Breast epithelium (tissue), 4 donors: ENCODE data around the gene TTC28. TPM values are rescaled to one million over a fixed set of nuclear protein-coding genes. Genes with fewer than 3 reads are reported as not detected.
A peak's percentile ranks its signal among the peaks of the same experiment; 100 is the strongest.

Experiments used
- DNase-seq, 2 donors: peaks; one replicate each; pipeline ENCODE4 v3.0.0-alpha.2; 2019; ENCODE audit warnings: low spot score in 2 of 2
- H3K27ac ChIP-seq, 2 donors: fragments of 200-600 bp; sonication (generic) in 1 of 2; one replicate each; pipeline ENCODE4 v1.5.1; 2016 to 2019; ENCODE audit warnings: mild to moderate bottlenecking in 1 of 2
- H3K27me3 ChIP-seq, 2 donors: fragments of 200-600 bp; sonication (generic) in 1 of 2; one replicate each; pipeline versions ENCODE4 v1.5.1 to v1.6.0; 2017 to 2019; ENCODE audit warnings: control low read depth in 1 of 2, mild to moderate bottlenecking in 1 of 2
- H3K36me3 ChIP-seq: fragments of 200-600 bp; one replicate; pipeline ENCODE4 v1.5.1; 2019
- H3K4me1 ChIP-seq, 2 donors: fragments of 200-600 bp; sonication (generic); one replicate each; pipeline ENCODE4 v1.5.1; 2016 to 2019; ENCODE audit warnings: control low read depth in 1 of 2
- H3K4me3 ChIP-seq, 3 donors: fragments of 200-600 bp; sonication (generic); 1 replicate in 2 of 3; 2 replicates in 1 of 3; pipeline ENCODE4 v1.5.1; 2016 to 2019; ENCODE audit warnings: mild to moderate bottlenecking in 3 of 3, moderate library complexity in 2 of 3
- H3K9me3 ChIP-seq, 2 donors: fragments of 200-600 bp; sonication (generic) in 1 of 2; one replicate each; pipeline ENCODE4 v1.5.1; 2016 to 2019; ENCODE audit warnings: control low read depth in 1 of 2
- POLR2A ChIP-seq: fragments of 450-650 bp; IDR thresholded peaks from one replicate; pipeline ENCODE4 v1.6.1; 2016; ENCODE audit warnings: antibody characterized with exemption, mild to moderate bottlenecking, moderate library complexity
- POLR2AphosphoS5 ChIP-seq, 3 donors: sonication (generic); formaldehyde crosslinking; IDR thresholded peaks; one replicate each; pipeline ENCODE4 v1.6.1; 2017; ENCODE audit warnings: antibody characterized with exemption in 3 of 3
- intact Hi-C: fragments of 100-400 bp; cut with DNase I; formaldehyde crosslinking; loops from one replicate; pipeline ENCODE4 v1.15.1; 2023; ENCODE audit warnings: low total_unique reads
- total RNA-seq, 3 donors: library from RNA; depleted of rRNA; stranded (reverse); fragments of >200 nt; gene quantifications; one replicate each; pipeline ENCODE4 v1.1.0, GENCODE V29; 2016
- TF ChIP-seq, protein P1 (sequence below), 3 donors: fragments of 450-650 bp; IDR thresholded peaks; one replicate each; pipeline ENCODE4 v1.5.1; 2016 to 2017; ENCODE audit warnings: antibody characterized with exemption in 3 of 3, mild to moderate bottlenecking in 3 of 3, moderate library complexity in 3 of 3

TTC28 gene
- total RNA-seq, 3 donors from 2014 or later = 33.5 to 43.3 (median 40.2) TPM

DNA sequence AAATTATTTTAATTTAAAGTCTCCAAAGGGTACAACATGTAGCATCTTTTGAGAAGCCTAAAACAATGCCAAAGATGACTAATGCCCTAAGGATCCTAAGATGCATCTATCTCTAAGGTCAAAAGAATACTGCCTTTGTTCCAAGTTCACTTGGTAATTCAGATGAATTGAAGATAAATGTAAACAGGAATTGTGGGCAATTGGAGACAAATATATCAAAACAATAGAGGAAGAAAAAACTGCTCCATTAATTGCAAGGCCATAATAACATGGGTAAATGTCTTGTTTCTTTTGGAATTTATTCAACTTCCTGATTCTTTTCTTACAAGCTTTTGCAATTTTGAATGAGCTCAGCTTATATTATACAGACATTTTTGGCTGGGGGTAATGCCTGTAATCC lies 338.6 kb downstream of the TTC28 start:
- Histone ChIP-seq H3K4me3 (no peak overlapping the region), H3K9me3 (no peaks in the 10 kb centered on the region), H3K27ac (peak overlapping the region in 1 of 2 donors; percentile 59), H3K4me1 (peaks cover 0 to 4% of the 10 kb centered on the region in 2 donors), H3K36me3 (no peaks in the 10 kb centered on the region), H3K27me3 (no peaks in the 10 kb centered on the region)
- TF ChIP-seq POLR2A = no peak
- TF ChIP-seq, protein P1, sequence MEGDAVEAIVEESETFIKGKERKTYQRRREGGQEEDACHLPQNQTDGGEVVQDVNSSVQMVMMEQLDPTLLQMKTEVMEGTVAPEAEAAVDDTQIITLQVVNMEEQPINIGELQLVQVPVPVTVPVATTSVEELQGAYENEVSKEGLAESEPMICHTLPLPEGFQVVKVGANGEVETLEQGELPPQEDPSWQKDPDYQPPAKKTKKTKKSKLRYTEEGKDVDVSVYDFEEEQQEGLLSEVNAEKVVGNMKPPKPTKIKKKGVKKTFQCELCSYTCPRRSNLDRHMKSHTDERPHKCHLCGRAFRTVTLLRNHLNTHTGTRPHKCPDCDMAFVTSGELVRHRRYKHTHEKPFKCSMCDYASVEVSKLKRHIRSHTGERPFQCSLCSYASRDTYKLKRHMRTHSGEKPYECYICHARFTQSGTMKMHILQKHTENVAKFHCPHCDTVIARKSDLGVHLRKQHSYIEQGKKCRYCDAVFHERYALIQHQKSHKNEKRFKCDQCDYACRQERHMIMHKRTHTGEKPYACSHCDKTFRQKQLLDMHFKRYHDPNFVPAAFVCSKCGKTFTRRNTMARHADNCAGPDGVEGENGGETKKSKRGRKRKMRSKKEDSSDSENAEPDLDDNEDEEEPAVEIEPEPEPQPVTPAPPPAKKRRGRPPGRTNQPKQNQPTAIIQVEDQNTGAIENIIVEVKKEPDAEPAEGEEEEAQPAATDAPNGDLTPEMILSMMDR (IDR thresholded peaks at IDR 0.05) = no peak
- no peak for TF ChIP-seq POLR2AphosphoS5 (IDR thresholded peaks at IDR 0.05)
- intact Hi-C loops = no loop called here
- no peak for DNase-seq

DNA sequence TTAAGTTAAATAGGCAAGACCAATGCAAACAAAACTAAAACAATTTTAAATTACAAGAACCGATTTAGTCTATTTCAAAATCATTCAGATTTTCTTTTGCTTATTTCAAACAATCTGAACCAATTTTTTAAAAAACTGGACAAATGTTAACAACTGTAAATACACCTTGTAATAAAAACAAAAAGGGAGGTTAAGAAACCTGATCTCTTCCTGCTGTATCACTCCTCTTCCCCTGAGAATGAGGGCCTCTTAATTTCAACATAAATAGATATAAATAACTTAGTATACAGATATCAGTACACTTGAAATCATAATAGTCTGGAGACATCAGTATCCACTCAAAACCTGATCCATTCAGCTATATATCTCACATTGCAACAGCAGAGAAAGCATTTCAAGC lies 346.6 kb downstream of the TTC28 start:
- TF ChIP-seq POLR2A = no peak
- TF ChIP-seq, protein P1 (IDR thresholded peaks at IDR 0.05) = no peak
- TF ChIP-seq POLR2AphosphoS5 (IDR thresholded peaks at IDR 0.05) = no peak
- no peak for DNase-seq
- intact Hi-C loops = no loop called here
- Histone ChIP-seq H3K9me3 (no peaks in the 10 kb centered on the region), H3K36me3 (no peaks in the 10 kb centered on the region), H3K4me1 (peaks cover 0 to 3% of the 10 kb centered on the region in 2 donors), H3K27ac (no peak overlapping the region), H3K27me3 (no peaks in the 10 kb centered on the region), H3K4me3 (no peak overlapping the region)

DNA sequence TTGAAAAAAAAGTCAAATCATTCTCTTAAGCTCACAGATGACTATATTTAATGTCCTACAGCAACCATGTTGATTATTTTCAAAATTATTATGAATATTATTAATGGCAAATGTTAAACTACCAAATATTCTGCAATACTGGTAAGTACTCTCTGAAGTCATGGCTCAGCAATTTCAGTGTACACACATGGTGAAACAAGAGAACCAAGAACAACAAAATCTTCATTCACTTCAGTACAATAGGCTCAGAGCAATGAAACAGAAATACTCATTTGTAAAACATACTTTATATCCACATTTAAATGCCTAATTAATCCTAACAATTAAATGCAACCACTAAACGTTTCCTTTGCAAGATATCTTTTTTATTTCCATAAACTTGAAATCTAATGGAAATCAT lies 347.2 kb downstream of the TTC28 start:
- no peak overlapping the region for H3K4me3 ChIP-seq
- H3K36me3 ChIP-seq = no peaks in the 10 kb centered on the region
- no peak overlapping the region for H3K27ac ChIP-seq
- no peaks in the 10 kb centered on the region for H3K9me3 ChIP-seq
- TF ChIP-seq POLR2AphosphoS5 (IDR thresholded peaks at IDR 0.05) (no peak), POLR2A (no peak)
- TF ChIP-seq, protein P1 (IDR thresholded peaks at IDR 0.05) = no peak
- H3K4me1 ChIP-seq = peaks cover 0 to 3% of the 10 kb centered on the region in 2 donors
- intact Hi-C loops = no loop called here
- no peaks in the 10 kb centered on the region for H3K27me3 ChIP-seq
- no peak for DNase-seq

DNA sequence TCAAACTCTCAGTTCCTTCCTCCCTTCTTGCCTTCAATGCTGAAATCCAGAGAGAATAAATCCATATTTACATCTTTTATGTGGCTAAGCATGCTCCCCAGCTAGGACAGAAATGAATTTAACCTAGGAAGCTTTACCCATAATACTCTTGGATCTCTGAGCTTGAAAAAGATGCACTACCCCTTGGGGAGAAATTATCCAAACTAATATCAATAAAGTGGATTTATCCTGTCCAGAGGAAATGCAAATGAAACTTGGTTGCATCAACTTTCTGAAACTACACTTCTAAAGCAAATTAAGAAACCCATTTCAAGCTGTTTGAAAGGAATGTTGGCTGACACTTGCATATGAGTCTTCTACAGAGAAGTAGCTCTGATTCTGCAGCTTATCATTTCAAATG lies 347.9 kb downstream of the TTC28 start:
- intact Hi-C loops = no loop called here
- no peak for DNase-seq

More for the DNA sequence above, 347.9 kb downstream of the TTC28 start:
- H3K9me3 ChIP-seq = no peaks in the 10 kb centered on the region
- TF ChIP-seq, protein P1 (IDR thresholded peaks at IDR 0.05) = no peak
- TF ChIP-seq POLR2A (no peak), POLR2AphosphoS5 (IDR thresholded peaks at IDR 0.05) (no peak)
- no peaks in the 10 kb centered on the region for H3K36me3 ChIP-seq
- no peak overlapping the region for H3K4me3 ChIP-seq
- peaks cover 0 to 3% of the 10 kb centered on the region in 2 donors for H3K4me1 ChIP-seq
- H3K27me3 ChIP-seq = no peaks in the 10 kb centered on the region
- no peak overlapping the region for H3K27ac ChIP-seq
